ENCODE results near the gene BLACAT1. TPM values are rescaled to one million over a fixed set of nuclear protein-coding genes. Genes with fewer than 3 reads are reported as not detected.

BLACAT1 gene
- total and polyA plus RNA-seq, 9 of the 15 experiments (the other 6 are each of a cell fraction or from before 2014, with no cell fraction given), result 0.10 to 5.9 (median 0.73) TPM

GRCh38 chr1:205500240-205501233 is 44.7 kb upstream of the BLACAT1 start:
- no peak for TF ChIP-seq ZNF644 (tag; IDR thresholded peaks at IDR 0.05; ENCODE audit: low read depth)
- no peak for TF ChIP-seq NFRKB (IDR thresholded peaks at IDR 0.05; ENCODE audit: low read depth)
- TF ChIP-seq ZNF280B (CRISPR knock-in tag; IDR thresholded peaks at IDR 0.05), result no peak
- no peak for TF ChIP-seq C11orf30 (IDR thresholded peaks at IDR 0.05; ENCODE audit: low read depth)
- no peak for TF ChIP-seq ZNF311 (CRISPR knock-in tag; IDR thresholded peaks at IDR 0.05)
- no peak for TF ChIP-seq ZNF518B (CRISPR knock-in tag; IDR thresholded peaks at IDR 0.05)
- no peak for TF ChIP-seq FOXA1 (IDR thresholded peaks at IDR 0.05; ENCODE audit: borderline replicate concordance)
- TF ChIP-seq CC2D1A (IDR thresholded peaks at IDR 0.05), result no peak
- TF ChIP-seq WHSC1 (IDR thresholded peaks at IDR 0.05; ENCODE audit: low read length), result no peak
- H3K27me3 ChIP-seq (ENCODE audit: control insufficient read depth in 2 of 2, insufficient read depth in 2 of 2, low read length in 2 of 2), result peaks cover 32 to 65% of the 10 kb centered on the region in 2 experiments
- WGBS (ENCODE audit: insufficient coverage, low coverage, missing lambda C conversion rate), result under 1% methylated on average over 9 of the region's 9 CpGs
- ChIA-PET CTCF (ENCODE audit: low intra/inter-chr PET ratio) (no interaction called here), POLR2A (interaction anchor here (1.1 kb wide), 1 partner anchor 24 kb away, joined by 3 read pairs; no protein-coding TSS in a partner anchor)
- H3K9me1 ChIP-seq (ENCODE audit: control insufficient read depth, insufficient read depth, low read length), result no peaks in the 10 kb centered on the region
- no peak overlapping the region for H3K4me3 ChIP-seq
- peaks cover 10% of the 10 kb centered on the region; the same call in 1 of the 2 replicates for H4K20me1 ChIP-seq (replicated peaks; ENCODE audit: control insufficient read depth, insufficient read depth, low read length)
- H3K4me1 ChIP-seq (replicated peaks in 1 of 2; ENCODE audit: control insufficient read depth in 2 of 2, insufficient read depth in 2 of 2, low read length in 2 of 2), result peaks cover 4 to 11% of the 10 kb centered on the region in 2 experiments; a peak in 3 of 5 replicates
- intact Hi-C loops (cut with micrococcal nuclease), result no loop called here
- H3K4me2 ChIP-seq (ENCODE audit: insufficient read depth, low read length), result no peak overlapping the region
- H3K9me3 ChIP-seq (replicated peaks; ENCODE audit: control insufficient read depth, insufficient read depth, low read depth, low read length), result no peaks in the 10 kb centered on the region
- DNase-seq (ENCODE audit: extremely low read depth in 1 of 4, low spot score in 3 of 4), result no peak
- no peak for ATAC-seq
- H3K36me3 ChIP-seq (ENCODE audit: control insufficient read depth, insufficient read depth, low read length), result no peaks in the 10 kb centered on the region
- no peak overlapping the region for H2AFZ ChIP-seq (ENCODE audit: low read depth, low read length)
- in situ Hi-C loops (cut with MboI), result no loop called here
- H3K79me2 ChIP-seq (ENCODE audit: control insufficient read depth, insufficient read depth, low read length), result no peaks in the 10 kb centered on the region
- FAIRE-seq, result no peak
- no peak overlapping the region for H3K9ac ChIP-seq (ENCODE audit: insufficient read depth in 1 of 2, low read depth in 2 of 2, low read length in 2 of 2)
- no TSS peak for BruUV-seq (replicated peaks)
- H3K27ac ChIP-seq (ENCODE audit: extremely low read depth, low read depth, low read length), result no peak overlapping the region
